HCT116 (cell line): Measurements from ENCODE around the gene TES. TPM values are rescaled to one million over a fixed set of nuclear protein-coding genes. Genes with fewer than 3 reads are reported as not detected.

Experiments
- ATAC-seq: fragments of 200-7000 bp; cut with Tn5 transposase; 2 replicates; pipeline ENCODE4 v1.9.1; 2020; ENCODE audit warnings: mild to moderate bottlenecking, moderate library complexity
- BruUV-seq: library from RNA; stranded (reverse); fragments of 400-500 nt; replicated peaks from 2 replicates; lab custom pipeline; 2021; lab: Mats Ljungman, UMichigan
- CTCF ChIA-PET: fragments of 300-600 bp; sonication (Branson Sonifier 250); formaldehyde crosslinking; loops from one replicate; lab custom pipeline; 2021; ENCODE audit warnings: antibody characterized with exemption; lab: Charles Lee
- POLR2A ChIA-PET: fragments of 300-600, 350-600 bp; sonication (Branson Sonifier 250); formaldehyde crosslinking; loops from one replicate; lab custom pipeline; 2021; ENCODE audit warnings: antibody characterized with exemption; lab: Charles Lee
- RAD21 ChIA-PET, 2 experiments: fragments of 300-600 bp; sonication (Branson Sonifier 250); formaldehyde crosslinking; loops; one replicate each; lab custom pipeline; 2023; ENCODE audit warnings: low total read pairs in 2 of 2; ENCODE audit not compliant: uncharacterized antibody in 2 of 2, unreplicated experiment in 2 of 2, low non-redundant PET in 1 of 2; lab: Charles Lee
- DNase-seq: peaks from one replicate; pipeline ENCODE4 v3.0.0-alpha.2; 2010; ENCODE audit warnings: low read depth, low spot score
- H2AFZ ChIP-seq: fragments of 200-600 bp; shearing (Covaris generic), sonication (generic); 2 replicates; pipeline ENCODE4 v1.6.1; 2017; ENCODE audit warnings: low read depth, mixed run types, mixed read lengths, antibody characterized with exemption, low read length; ENCODE audit not compliant: poor library complexity, severe bottlenecking
- H3K27ac ChIP-seq: 2 replicates; pipeline ENCODE4 v1.5.1; 2012; ENCODE audit warnings: low read depth, low read length
- H3K27me3 ChIP-seq: fragments of 200-600 bp; sonication (generic); 2 replicates; pipeline ENCODE4 v1.6.1; 2016; ENCODE audit warnings: mixed run types, low read length, mixed read lengths; ENCODE audit not compliant: insufficient read depth
- H3K36me3 ChIP-seq, 2 experiments: fragments of 200-500 bp in 1 of 2; fragments of 200-600 bp in 1 of 2; sonication (Bioruptor generic) in 1 of 2; sonication (generic) in 1 of 2; 2 replicates each; pipeline versions ENCODE4 v1.5.1 to v1.6.1; 2014 to 2016; ENCODE audit warnings: low read length in 2 of 2, inconsistent platforms in 1 of 2, mixed read lengths in 1 of 2, mixed run types in 1 of 2; ENCODE audit not compliant: insufficient read depth in 2 of 2, control insufficient read depth in 1 of 2
- H3K4me1 ChIP-seq, 2 experiments: fragments of 200-600 bp in 1 of 2; sonication (generic) in 1 of 2; 2 replicates each; pipeline versions ENCODE4 v1.5.1 to v1.6.1; 2012 to 2017; ENCODE audit warnings: low read length in 2 of 2, inconsistent platforms in 1 of 2, mild to moderate bottlenecking in 1 of 2, mixed read lengths in 1 of 2, mixed run types in 1 of 2, moderate library complexity in 1 of 2; ENCODE audit not compliant: insufficient read depth in 2 of 2, control insufficient read depth in 1 of 2
- H3K4me2 ChIP-seq: fragments of 200-600 bp; sonication (generic); 2 replicates; pipeline ENCODE4 v1.6.1; 2017; ENCODE audit warnings: mixed run types, low read length, mixed read lengths
- H3K4me3 ChIP-seq, 2 experiments: fragments of 200-600 bp in 1 of 2; sonication (generic) in 1 of 2; replicated peaks in 1 of 2; 2 replicates each; pipeline ENCODE4 v1.5.1; 2011 to 2016; ENCODE audit warnings: low read length in 2 of 2, control low read depth in 1 of 2, low read depth in 1 of 2, mild to moderate bottlenecking in 1 of 2, mixed read lengths in 1 of 2, mixed run types in 1 of 2
- H3K79me2 ChIP-seq: fragments of 200-600 bp; sonication (generic); 2 replicates; pipeline ENCODE4 v1.6.1; 2017; ENCODE audit warnings: mild to moderate bottlenecking, mixed run types, low read length, moderate library complexity, mixed read lengths; ENCODE audit not compliant: insufficient read depth
- H3K9ac ChIP-seq: fragments of 200-600 bp; sonication (generic); 2 replicates; pipeline ENCODE4 v1.6.1; 2016; ENCODE audit warnings: low read length, mixed read lengths
- H3K9me2 ChIP-seq: fragments of 200-600 bp; sonication (generic), shearing (Covaris generic); 2 replicates; pipeline ENCODE4 v1.6.1; 2017; ENCODE audit warnings: mixed run types, mild to moderate bottlenecking, moderate library complexity; ENCODE audit not compliant: insufficient read depth
- H3K9me3 ChIP-seq, 2 experiments: fragments of 200-500 bp in 1 of 2; fragments of 200-600 bp in 1 of 2; sonication (Bioruptor generic) in 1 of 2; sonication (generic) in 1 of 2; 2 replicates each; pipeline ENCODE4 v1.6.1; 2014 to 2017; ENCODE audit warnings: low read length in 2 of 2, mixed read lengths in 2 of 2, inconsistent platforms in 1 of 2, low read depth in 1 of 2, mild to moderate bottlenecking in 1 of 2, mixed run types in 1 of 2, moderate library complexity in 1 of 2; ENCODE audit not compliant: control insufficient read depth in 1 of 2, insufficient read depth in 1 of 2
- H4K20me1 ChIP-seq: fragments of 200-600 bp; sonication (generic), shearing (Covaris generic); 2 replicates; pipeline ENCODE4 v1.6.1; 2017; ENCODE audit warnings: mixed run types, mild to moderate bottlenecking, moderate library complexity; ENCODE audit not compliant: insufficient read depth
- RAD21 ChIP-seq: IDR thresholded peaks from 2 replicates; pipeline ENCODE4 v1.6.1; 2012; ENCODE audit warnings: low read depth, mild to moderate bottlenecking
- REST ChIP-seq: IDR thresholded peaks from 2 replicates; pipeline ENCODE4 v1.6.1; 2012; ENCODE audit warnings: low read depth
- SP1 ChIP-seq: IDR thresholded peaks from 2 replicates; pipeline ENCODE4 v1.6.1; 2012; ENCODE audit warnings: low read depth
- SRF ChIP-seq: IDR thresholded peaks from 2 replicates; pipeline ENCODE4 v1.6.1; 2012; ENCODE audit warnings: low read depth
- TCF7L2 ChIP-seq: IDR thresholded peaks from 2 replicates; pipeline ENCODE4 v1.7.0; 2011; ENCODE audit warnings: borderline replicate concordance, inconsistent platforms; ENCODE audit not compliant: insufficient read depth, insufficient read length; ENCODE audit errors: extremely low read depth
- intact Hi-C: fragments of 100-400 bp; cut with micrococcal nuclease; formaldehyde crosslinking; loops from 2 replicates; pipeline ENCODE4 v1.10.0; 2022
- total RNA-seq: library from RNA; stranded (reverse); gene quantifications from one replicate; pipeline ENCODE4 v1.2.1, GENCODE V29; 2021; ENCODE audit not compliant: unreplicated experiment
- TF ChIP-seq, protein P1 (sequence below): IDR thresholded peaks from 2 replicates; pipeline ENCODE4 v1.6.1; 2012

TES gene
- total RNA-seq, 1 experiment from 2014 or later, result 129 TPM

DNA sequence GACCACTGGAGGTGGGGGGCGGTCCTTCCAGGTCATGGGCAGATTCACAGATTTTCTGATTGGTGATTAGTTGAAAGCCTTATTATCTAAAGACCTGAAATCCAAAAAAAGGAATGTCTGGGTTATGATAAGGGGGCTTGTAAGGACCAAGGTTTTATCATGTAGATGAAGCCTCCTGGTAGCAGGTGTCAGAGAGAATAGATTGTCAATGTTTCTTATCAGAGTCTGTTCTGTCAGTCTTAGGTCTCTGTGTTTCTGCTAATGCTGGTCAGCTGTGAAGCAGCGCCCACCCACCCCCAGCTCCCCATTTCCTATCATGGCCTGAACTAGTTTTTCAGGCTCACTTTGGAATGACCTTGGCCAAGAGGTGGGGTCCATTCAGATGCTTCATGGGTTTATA is 21.2 kb downstream of the TES start:
- Histone ChIP-seq H2AFZ (no peak overlapping the region), H3K9ac (no peak overlapping the region), H4K20me1 (peaks cover 11% of the 10 kb centered on the region; the same call in 1 of the 2 replicates), H3K27me3 (no peaks in the 10 kb centered on the region), H3K4me1 (peaks cover 34 to 50% of the 10 kb centered on the region in 2 experiments), H3K36me3 (peaks cover 2 to 3% of the 10 kb centered on the region in 2 experiments; a peak in 1 of 4 replicates), H3K9me3 (no peaks in the 10 kb centered on the region), H3K4me2 (no peak overlapping the region), H3K79me2 (peaks cover 98% of the 10 kb centered on the region), H3K27ac (no peak overlapping the region)
- intact Hi-C loops, result no loop called here
- DNase-seq, result no peak
- TF ChIP-seq REST (no peak), SP1 (no peak), SRF (no peak), RAD21 (no peak), TCF7L2 (no peak)
- TF ChIP-seq, protein P1, sequence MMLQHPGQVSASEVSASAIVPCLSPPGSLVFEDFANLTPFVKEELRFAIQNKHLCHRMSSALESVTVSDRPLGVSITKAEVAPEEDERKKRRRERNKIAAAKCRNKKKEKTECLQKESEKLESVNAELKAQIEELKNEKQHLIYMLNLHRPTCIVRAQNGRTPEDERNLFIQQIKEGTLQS, result no peak
- TF ChIP-seq, all 23 proteins: peak for 0
- no TSS peak for BruUV-seq
- ChIA-PET CTCF (interaction anchor here (5.0 kb wide), 1 partner anchor 51 kb away, joined by 21 read pairs; no protein-coding TSS in a partner anchor), POLR2A (no interaction called here), RAD21 (no interaction called here)
- Histone ChIP-seq H3K4me3 (no peak overlapping the region), H3K9me2 (no peaks in the 10 kb centered on the region)
- no peak for ATAC-seq
